GM12878 (cell line): ENCODE results near the gene PADI1. TPM values are rescaled to one million over a fixed set of nuclear protein-coding genes. Genes with fewer than 3 reads are reported as not detected.
A peak's percentile ranks its signal among the peaks of the same experiment; 100 is the strongest.

ENCODE experiments used
- BCLAF1 ChIP-seq: fragments of 450-650 bp; IDR thresholded peaks from 2 replicates; pipeline ENCODE4 v1.6.1; 2017; ENCODE audit warnings: antibody characterized with exemption, mild to moderate bottlenecking, moderate library complexity
- BHLHE40 ChIP-seq, 2 experiments: fragments of 450-650 bp in 1 of 2; IDR thresholded peaks; 2 replicates each; pipeline ENCODE4 v1.6.1; 2011 to 2017; ENCODE audit warnings: low read depth in 2 of 2, borderline replicate concordance in 1 of 2, improper control_type of control experiment in 1 of 2, low read length in 1 of 2, mild to moderate bottlenecking in 1 of 2
- CREM ChIP-seq: IDR thresholded peaks from 2 replicates; pipeline ENCODE4 v1.6.1; 2014; ENCODE audit warnings: antibody characterized with exemption, low read depth
- DPF2 ChIP-seq: fragments of 450-650 bp; IDR thresholded peaks from 2 replicates; pipeline ENCODE4 v1.6.1; 2017; ENCODE audit warnings: mild to moderate bottlenecking
- EED ChIP-seq: sonication (generic); IDR thresholded peaks from 2 replicates; pipeline ENCODE4 v1.6.1; 2016; ENCODE audit warnings: antibody characterized with exemption, low read depth
- EP300 ChIP-seq, 2 experiments: fragments of 150-350 bp in 1 of 2; IDR thresholded peaks; 2 replicates each; pipeline ENCODE4 v1.6.1; 2011 to 2012; ENCODE audit warnings: low read depth in 2 of 2, low read length in 2 of 2, borderline replicate concordance in 1 of 2, improper control_type of control experiment in 1 of 2, inconsistent platforms in 1 of 2; ENCODE audit not compliant: control insufficient read depth in 1 of 2
- ETV6 ChIP-seq, 2 experiments: fragments of 450-650 bp in 1 of 2; IDR thresholded peaks in 1 of 2; conservative IDR thresholded peaks in 1 of 2; 2 replicates each; pipeline ENCODE4 v1.6.1; 2014; ENCODE audit warnings: antibody characterized with exemption in 1 of 2, borderline replicate concordance in 1 of 2, low read depth in 1 of 2, mild to moderate bottlenecking in 1 of 2, moderate library complexity in 1 of 2
- FOXK2 ChIP-seq: fragments of 450-650 bp; IDR thresholded peaks from 2 replicates; pipeline ENCODE4 v1.6.1; 2017; ENCODE audit warnings: mild to moderate bottlenecking, moderate library complexity
- GABPA ChIP-seq: IDR thresholded peaks from 2 replicates; pipeline ENCODE4 v1.6.1; 2014; ENCODE audit warnings: antibody characterized with exemption, low read depth, mild to moderate bottlenecking, inconsistent platforms
- IKZF1 ChIP-seq: fragments of 450-650 bp; conservative IDR thresholded peaks from 2 replicates; pipeline ENCODE4 v1.6.1; 2017; ENCODE audit warnings: antibody characterized with exemption, mild to moderate bottlenecking
- IKZF2 ChIP-seq, 2 experiments: fragments of 450-650 bp; IDR thresholded peaks; 2 replicates each; pipeline ENCODE4 v1.6.1; 2017; ENCODE audit warnings: mild to moderate bottlenecking in 2 of 2, moderate library complexity in 2 of 2
- IRF4 ChIP-seq: IDR thresholded peaks from 2 replicates; pipeline ENCODE4 v1.6.1; 2011; ENCODE audit warnings: low read depth, low read length
- JUNB ChIP-seq: IDR thresholded peaks from 2 replicates; pipeline ENCODE4 v1.6.1; 2016; ENCODE audit warnings: antibody characterized with exemption, mild to moderate bottlenecking
- KAT2A ChIP-seq: conservative IDR thresholded peaks from 2 replicates; pipeline ENCODE4 v1.6.1; 2011; ENCODE audit warnings: low read depth, low read length; ENCODE audit not compliant: control insufficient read depth
- NBN ChIP-seq: fragments of 450-650 bp; IDR thresholded peaks from 2 replicates; pipeline ENCODE4 v1.6.1; 2016
- NRF1 ChIP-seq: conservative IDR thresholded peaks from 2 replicates; pipeline ENCODE4 v1.6.1; 2011; ENCODE audit warnings: mild to moderate bottlenecking, low read depth, low read length, improper control_type of control experiment
- POLR2AphosphoS2 ChIP-seq: IDR thresholded peaks from 2 replicates; pipeline ENCODE4 v1.6.1; 2011; ENCODE audit warnings: low read depth, mild to moderate bottlenecking, low read length, improper control_type of control experiment, moderate library complexity
- POU2F2 ChIP-seq: IDR thresholded peaks from 3 replicates; pipeline ENCODE4 v1.6.1; 2011; ENCODE audit warnings: low read depth, mild to moderate bottlenecking, low read length, borderline replicate concordance
- RELB ChIP-seq: fragments of 450-650 bp; IDR thresholded peaks from 2 replicates; pipeline ENCODE4 v1.6.1; 2017; ENCODE audit warnings: low read depth, mild to moderate bottlenecking, moderate library complexity
- SKIL ChIP-seq: fragments of 450-650 bp; IDR thresholded peaks from 2 replicates; pipeline ENCODE4 v1.6.1; 2017; ENCODE audit warnings: mild to moderate bottlenecking, low read depth, inconsistent platforms; ENCODE audit not compliant: poor library complexity, severe bottlenecking
- SMAD5 ChIP-seq: IDR thresholded peaks from 2 replicates; pipeline ENCODE4 v1.6.1; 2016; ENCODE audit warnings: antibody characterized with exemption, low read depth
- STAT1 ChIP-seq: fragments of 450-650 bp; conservative IDR thresholded peaks from 2 replicates; pipeline ENCODE4 v1.6.1; 2014; ENCODE audit warnings: antibody characterized with exemption, mild to moderate bottlenecking
- polyA plus RNA-seq, 11 experiments: library from polyadenylated mRNA; depleted of rRNA in 4 of 11; unstranded in 6 of 11; stranded (reverse) in 5 of 11; fragments of >200 nt; fragmentation: Nextera tagmentation in 4 of 11; fragmentation: Illumina TruSeq in 1 of 11; extraction: Ambion mirVana in 4 of 11; extraction: Trizol in 1 of 11; gene quantifications; 1 replicate in 1 of 11; 2 replicates in 10 of 11; pipeline versions ENCODE4 v1.2.1 to v1.2.3, GENCODE V29; 2011 to 2016; ENCODE audit warnings: inconsistent platforms in 2 of 11, missing spikeins in 2 of 11, low read depth in 1 of 11
- total RNA-seq, 4 experiments: library from RNA; depleted of rRNA in 3 of 4; stranded (reverse); fragments of >200 nt in 3 of 4; fragmentation: Illumina TruSeq in 1 of 4; extraction: Trizol in 1 of 4; gene quantifications; 2 replicates each; pipeline versions ENCODE4 v1.2.1 to v1.2.3, GENCODE V29; 2013 to 2021
- TF ChIP-seq, protein P1 (sequence below): IDR thresholded peaks from 2 replicates; pipeline ENCODE4 v1.6.1; 2012; ENCODE audit warnings: low read depth, low read length, improper control_type of control experiment

Gene PADI1
- total and polyA plus RNA-seq, 10 of the 15 experiments (the other 5 are each of a cell fraction or from before 2014, with no cell fraction given): 0.05 TPM; not detected in 9

DNA sequence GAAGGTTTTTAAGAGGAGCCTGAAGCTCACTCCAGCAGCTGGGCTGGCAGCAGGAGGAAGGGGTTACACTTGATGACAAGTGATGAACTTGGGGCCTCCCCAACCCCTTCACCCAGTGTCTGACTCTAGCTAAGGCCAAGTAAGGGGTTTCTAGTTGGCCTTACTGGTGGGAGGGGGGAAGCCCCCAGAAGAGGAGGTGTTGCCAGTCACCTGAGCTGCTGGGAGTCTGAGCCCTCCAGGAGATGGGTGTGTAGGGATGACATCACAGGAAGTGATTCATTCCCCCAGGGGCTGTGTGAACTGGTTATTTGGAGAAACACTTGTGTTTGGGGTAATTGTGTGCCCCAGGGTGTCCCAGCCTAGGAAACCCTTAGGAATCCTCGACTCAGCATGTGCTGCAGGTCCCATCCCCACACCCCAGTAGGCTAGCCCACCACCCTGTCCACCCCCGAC is 3.1 kb downstream of the PADI1 start (continued):
- peak; percentile 91 to 93 for TF ChIP-seq BHLHE40 (IDR thresholded peaks at IDR 0.05; ENCODE audit: borderline replicate concordance in 1 of 2, low read depth in 2 of 2, low read length in 1 of 2)
- peak; percentile 56 for TF ChIP-seq SKIL
- TF ChIP-seq BCLAF1: no peak
- TF ChIP-seq IRF4: no peak
- TF ChIP-seq SMAD5: no peak
- TF ChIP-seq CREM: peak; percentile 70
- peak in 1 of 2 experiments; percentile 61; a peak in 1 of 4 replicates for TF ChIP-seq EP300 (IDR thresholded peaks at IDR 0.05; ENCODE audit: borderline replicate concordance in 1 of 2, control insufficient read depth in 1 of 2, low read depth in 2 of 2, low read length in 2 of 2)
- TF ChIP-seq ETV6 (conservative IDR thresholded peaks at IDR 0.05 in 1 of 2, IDR thresholded peaks at IDR 0.05 in 1 of 2; ENCODE audit: borderline replicate concordance in 1 of 2, low read depth in 1 of 2): 0 out of 4 replicates have a peak, but pooled peaks of 1 of the 2 experiments have one; percentile 34
- TF ChIP-seq IKZF1: peak; percentile 80
- no peak for TF ChIP-seq POLR2AphosphoS2
- peak; percentile 73 to 80 for TF ChIP-seq IKZF2 (IDR thresholded peaks at IDR 0.05)
- peak; percentile 79 for TF ChIP-seq JUNB
- no peak for TF ChIP-seq KAT2A
- peak; percentile 86 for TF ChIP-seq DPF2
- no peak for TF ChIP-seq FOXK2
- TF ChIP-seq, protein P1, sequence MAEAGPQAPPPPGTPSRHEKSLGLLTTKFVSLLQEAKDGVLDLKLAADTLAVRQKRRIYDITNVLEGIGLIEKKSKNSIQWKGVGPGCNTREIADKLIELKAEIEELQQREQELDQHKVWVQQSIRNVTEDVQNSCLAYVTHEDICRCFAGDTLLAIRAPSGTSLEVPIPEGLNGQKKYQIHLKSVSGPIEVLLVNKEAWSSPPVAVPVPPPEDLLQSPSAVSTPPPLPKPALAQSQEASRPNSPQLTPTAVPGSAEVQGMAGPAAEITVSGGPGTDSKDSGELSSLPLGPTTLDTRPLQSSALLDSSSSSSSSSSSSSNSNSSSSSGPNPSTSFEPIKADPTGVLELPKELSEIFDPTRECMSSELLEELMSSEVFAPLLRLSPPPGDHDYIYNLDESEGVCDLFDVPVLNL: no peak
- no peak for TF ChIP-seq POU2F2
- peak; percentile 50; the same call in 1 of the 2 replicates for TF ChIP-seq RELB
- 0 out of 2 replicates have a peak, but pooled peaks have one; percentile 49 for TF ChIP-seq NBN
- TF ChIP-seq STAT1: no peak
- TF ChIP-seq NRF1: no peak
- no peak for TF ChIP-seq GABPA
- peak; percentile 77 for TF ChIP-seq EED
